HG02885 (cell line): Measurements from ENCODE around the gene CIZ1.
"Not testable (repeated sequence)": the region's sequence is repeated elsewhere in the genome, so short reads cannot be mapped to it uniquely, and the experiment has no call there.

Experiments
- ATAC-seq: cut with Tn5 transposase; IDR thresholded peaks from one replicate; pipeline ENCODE4 v1.9.1; 2021; ENCODE audit warnings: mild to moderate bottlenecking; ENCODE audit not compliant: unreplicated experiment, poor library complexity

The CIZ1 gene

DNA sequence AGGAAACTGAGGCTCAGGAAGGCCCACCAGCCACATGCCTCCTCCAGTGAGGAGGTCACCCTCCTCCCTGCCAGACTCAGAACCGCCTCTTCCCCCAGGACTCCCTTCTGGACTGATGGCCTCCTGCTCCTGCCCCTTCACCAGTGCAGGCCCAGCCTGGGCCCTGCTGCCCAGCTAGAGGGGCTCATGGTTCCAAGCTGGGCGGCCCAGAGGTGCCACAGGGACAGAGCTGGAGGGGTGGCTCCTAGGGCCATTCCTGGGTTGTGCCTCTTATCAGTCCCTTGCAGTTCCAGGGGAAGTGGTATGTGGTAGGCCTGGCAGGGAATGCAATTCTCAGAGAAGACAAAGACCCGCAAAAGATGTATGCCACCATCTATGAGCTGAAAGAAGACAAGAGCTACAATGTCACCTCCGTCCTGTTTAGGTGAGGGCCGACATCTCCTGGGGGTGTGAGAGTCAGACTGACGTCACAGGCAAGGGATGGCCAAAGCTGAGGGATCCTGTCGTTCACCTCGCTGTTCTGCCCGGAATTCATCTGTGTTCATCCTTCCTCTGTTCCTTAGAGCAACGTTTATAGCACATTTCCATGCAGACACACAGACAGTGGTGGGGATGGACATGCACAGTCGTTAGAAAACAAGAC lies 41.3 kb downstream of the CIZ1 start:
- no peak for ATAC-seq

DNA sequence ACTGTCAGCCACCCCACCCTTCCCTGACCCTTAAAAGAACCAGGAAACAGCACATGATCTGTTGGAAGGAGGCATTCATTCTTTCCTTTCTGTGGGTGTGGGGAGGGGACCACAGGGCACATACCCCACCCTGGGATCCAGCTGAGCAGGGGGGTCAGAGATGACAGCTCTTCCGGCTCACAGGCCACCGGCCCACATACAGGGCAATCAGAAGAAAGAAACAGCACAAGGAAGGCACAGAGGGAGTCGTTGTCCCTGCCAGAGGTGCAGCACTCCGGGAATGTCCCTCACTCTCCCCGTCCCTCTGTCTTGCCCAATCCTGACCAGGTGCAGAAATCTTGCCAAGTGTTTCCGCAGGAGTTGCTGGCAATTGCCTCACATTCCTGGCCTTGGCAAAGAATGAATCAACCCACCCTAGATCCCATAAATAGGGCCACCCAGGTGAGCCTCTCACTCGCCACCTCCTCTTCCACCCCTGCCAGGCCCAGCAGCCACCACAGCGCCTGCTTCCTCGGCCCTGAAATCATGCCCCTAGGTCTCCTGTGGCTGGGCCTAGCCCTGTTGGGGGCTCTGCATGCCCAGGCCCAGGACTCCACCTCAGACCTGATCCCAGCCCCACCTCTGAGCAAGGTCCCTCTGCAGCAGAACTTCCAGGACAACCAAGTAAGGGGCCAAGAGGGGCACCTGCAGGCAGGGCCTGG lies 42.2 kb downstream of the CIZ1 start, which contains the start of gene LCN2:
Gene LCN2, plus strand, starts transcription at position 453 of the 701 bp plus-strand sequence. Its CDS starts 73 bp downstream, at position 526.
- no peak for ATAC-seq

DNA sequence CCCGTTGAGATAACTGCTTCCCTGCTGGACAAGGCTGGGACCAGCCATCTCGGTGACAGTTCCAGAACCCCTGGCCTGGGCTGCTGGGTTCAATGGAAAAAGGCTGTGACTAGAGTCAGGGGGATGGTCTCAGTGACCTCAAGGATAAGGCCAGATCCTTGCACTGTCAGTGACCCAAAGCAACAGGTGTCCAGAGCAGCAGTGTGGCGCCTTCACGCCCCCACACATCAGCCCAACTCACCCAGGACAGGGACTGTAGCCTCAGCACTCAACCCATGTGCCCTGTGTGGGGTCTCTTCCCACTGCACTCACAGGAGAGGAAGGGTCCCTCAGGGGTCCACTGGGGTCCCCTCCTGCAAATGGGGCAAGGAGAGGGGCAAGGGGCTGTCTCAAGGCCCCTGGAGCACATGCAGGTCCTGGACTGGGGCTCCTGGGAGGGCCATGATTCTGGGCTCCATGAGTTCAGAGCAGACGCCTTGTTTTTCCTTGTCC lies 42.8 kb downstream of the CIZ1 start:
- no peak for ATAC-seq

DNA sequence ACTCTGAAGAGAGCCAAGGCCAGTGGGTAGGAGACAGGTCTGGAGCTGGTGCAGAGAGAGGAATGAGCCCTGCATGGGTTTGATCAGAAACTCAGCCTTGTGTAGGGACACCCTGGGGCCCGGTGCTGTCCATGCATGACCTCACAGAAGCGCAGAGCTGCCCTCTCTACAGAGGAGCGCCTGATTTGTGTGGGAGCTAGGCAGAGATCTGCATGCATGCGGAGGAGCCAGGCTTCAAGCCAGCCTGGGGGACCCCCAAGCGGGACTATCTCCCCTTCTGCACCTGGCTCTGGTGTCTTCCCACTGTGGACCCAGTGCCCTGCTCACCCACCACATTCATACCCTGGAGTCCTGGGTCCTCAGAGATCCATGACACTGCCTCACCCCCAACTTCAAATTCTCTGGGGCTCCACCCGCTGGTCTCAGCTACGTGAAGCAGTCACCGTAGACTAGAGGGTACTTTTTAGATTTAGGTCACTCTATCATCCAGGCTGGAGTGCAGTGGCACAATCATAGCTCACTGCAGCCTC lies 44.7 kb downstream of the CIZ1 start:
- ATAC-seq = no peak

GRCh38 chr9:128145951-128146351 lies 45.4 kb downstream of the CIZ1 start:
- no peak for ATAC-seq

- ATAC-seq = no peak
These were observed 45.8 kb downstream of the CIZ1 start for GRCh38 chr9:128145536-128145935.

DNA sequence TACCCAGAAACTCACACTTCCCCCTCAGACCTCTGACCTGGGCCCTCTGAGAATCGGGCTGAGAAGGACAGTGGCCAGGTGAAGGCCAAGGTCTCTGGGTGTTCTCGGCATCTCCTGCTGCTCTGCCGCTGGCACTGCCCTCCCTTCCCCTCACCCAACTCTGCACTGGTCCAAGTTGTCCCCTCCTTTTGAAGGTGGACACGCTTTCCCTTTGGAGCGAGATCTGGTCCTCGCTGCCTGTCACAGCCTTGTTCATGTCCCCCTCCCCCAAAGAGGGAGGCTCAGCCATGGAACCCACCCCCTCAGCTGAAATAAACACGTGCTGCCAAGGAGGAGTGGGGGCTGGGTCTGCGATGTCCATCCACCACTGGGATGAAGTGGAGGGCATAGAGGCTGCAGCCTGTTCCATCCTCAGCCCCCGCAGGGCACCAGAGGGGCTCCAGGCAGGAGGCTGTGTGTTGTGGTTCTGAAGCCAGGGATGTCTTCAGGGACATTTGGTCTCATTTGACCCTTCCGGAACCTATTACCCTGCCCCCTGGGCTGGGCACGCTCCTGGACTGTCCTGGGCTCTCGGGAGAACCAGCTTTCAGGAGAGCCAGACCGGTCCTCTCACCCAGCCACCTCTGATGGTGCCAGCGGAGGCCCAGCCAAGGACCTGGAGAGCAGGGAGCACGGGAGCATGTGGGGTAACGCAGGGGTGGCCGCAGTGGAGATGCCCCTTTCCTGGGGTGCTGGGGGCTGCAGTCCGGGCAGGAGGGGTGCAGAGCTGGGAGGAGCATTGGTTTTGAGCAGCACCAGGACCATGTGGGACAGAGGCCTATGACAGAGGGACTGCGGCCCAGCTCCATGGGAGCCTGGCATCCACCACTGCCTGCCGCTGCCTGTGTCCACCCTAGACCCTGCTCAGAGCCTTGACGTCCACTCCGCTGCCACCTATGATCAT lies 46.9 kb downstream of the CIZ1 start:
- no peak for ATAC-seq

DNA sequence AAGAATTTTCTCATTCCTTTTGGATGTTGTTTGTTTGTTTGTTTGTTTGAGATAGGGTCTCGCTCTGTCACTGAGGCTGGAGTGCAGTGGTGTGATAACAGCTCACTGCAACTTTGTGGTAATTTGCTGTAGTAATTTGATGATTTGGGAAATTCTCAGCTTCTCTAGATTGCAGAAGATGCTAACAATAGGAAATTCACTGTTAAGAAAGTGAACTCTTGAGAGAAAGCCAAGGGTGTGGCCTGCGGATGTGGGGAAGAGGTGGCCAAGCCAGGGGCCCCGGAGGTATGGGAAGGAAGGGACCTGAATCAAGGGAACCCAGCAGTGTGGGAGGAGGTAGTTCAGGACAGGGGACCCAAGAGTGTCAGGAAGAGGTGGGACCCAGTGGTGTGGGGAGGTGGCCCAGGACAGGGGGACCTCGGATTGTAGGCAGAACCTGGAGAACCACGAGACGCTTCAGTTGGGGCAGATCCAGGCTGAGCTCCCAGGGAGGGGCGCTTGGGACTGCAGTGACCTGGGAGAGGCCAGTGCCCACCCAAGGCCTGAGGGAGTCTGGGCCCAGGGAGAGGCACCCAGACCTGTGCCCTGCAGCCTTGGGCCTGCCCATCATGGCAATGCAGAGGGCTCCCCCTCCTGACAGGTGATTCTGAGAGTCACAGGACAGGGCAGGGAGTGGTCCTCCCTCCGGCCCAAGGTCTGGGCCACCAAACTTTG lies 47.7 kb downstream of the CIZ1 start:
- no peak for ATAC-seq

DNA sequence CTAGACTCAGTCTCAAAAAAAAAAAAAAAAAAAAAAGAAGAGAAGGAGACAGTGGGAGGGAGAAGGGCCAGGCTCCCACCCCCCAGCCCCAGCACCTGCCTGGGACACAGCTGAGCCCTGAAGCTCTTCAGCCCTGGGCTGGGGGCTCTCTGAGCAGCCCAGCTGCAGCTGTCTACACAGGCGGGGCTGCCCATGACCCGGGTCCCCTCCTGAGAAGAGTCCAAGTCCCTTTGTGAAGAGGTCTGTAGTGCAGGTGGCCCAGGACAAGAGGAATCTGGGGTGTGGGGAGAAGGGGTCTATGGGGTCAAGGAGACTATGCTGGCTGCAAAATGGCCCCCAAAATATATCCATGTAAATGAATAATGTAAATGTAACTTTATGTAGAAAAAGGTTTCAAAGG lies 48.8 kb downstream of the CIZ1 start:
- ATAC-seq = no peak

DNA sequence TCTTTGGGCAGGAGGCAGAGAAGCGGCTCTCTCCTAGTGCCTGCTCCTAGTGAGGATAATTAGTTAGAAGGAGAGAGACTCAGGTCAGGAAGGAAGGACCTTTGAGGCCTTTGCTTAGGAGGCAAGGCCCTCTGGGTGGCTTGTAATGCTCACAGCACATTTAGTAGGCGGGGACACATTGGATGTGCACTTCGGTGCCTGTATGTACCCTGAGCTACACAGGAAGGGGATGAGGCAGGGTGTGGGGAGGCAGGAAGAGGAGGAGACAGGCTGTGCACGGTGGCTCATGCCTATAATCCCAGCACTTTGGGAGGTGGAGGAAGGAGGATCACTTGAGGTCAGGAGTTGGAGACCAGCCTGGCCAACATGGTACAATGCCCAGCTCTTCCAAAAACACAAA lies 49.3 kb downstream of the CIZ1 start:
- ATAC-seq = no peak

GRCh38 chr9:128141604-128142003 lies 49.8 kb downstream of the CIZ1 start:
- ATAC-seq = no peak

DNA sequence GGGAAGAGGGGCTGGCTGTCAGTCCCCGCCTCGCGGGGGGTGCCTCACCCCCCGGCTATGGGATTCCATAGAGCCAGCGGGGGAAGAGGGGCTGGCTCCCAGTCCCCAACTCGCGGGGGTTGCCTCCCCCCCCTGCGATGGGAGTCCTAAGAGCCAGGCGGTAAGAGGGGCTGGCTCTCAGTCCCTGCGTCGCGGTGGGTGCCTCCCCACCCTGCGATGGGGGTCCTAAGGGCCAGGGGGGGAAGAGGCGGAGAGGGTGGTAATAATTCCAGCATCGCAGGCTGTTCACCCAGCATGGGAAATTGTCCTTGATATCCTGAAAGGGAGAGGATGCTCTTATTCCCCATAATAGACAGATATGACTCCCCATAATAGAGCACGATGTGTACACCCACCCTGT lies 51.8 kb downstream of the CIZ1 start:
- ATAC-seq = no peak

GRCh38 chr9:128138001-128138400 lies 53.4 kb downstream of the CIZ1 start:
- ATAC-seq = no peak

DNA sequence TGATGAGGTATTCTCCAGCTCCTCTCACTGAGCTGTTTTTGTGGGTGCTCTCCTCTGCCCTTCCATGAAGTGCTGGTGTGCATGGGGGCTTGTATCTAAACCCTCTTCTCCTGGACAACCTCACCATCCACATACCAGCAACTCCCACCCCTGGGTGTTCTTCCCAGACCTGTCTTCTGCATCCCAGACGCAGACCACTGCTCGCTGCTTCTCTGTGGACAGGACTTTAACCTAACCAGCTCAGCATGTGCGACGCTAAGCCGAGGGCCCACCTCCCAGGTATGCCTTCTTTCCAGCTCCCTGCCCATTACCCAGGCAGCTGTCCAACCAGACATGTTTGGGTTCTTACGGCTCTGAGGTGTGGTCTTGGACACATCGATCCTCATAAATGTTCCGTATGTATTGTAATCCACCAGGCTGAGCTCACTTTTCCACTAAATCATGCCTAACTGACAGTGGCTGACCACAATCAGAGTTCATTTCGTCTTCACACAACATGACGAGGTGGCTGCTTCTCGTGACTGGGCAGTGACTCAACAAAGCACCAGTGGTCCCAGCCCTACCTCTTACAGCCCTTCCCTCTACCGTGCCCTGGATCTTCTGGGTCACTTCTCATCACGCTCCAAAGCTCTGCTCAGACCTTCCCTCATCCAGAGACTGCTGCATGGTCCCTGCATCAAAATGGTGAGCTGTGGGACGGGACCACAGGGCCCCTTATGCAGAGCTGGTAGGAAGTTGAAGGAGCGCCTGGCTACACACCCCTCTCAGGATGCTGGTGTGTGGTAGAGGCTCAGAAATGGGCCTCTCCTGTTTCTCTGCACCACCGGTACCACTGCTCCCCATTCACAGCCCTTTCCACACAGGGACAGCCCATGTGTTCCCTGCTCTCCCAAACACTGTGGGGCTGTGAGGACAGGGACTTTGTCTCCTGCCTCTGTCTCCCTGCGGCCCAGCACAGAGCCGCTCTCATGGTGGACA lies 54.3 kb downstream of the CIZ1 start:
- no peak for ATAC-seq

- not testable (repeated sequence) for ATAC-seq
These were observed 55.8 kb downstream of the CIZ1 start for GRCh38 chr9:128135561-128135960.

- ATAC-seq = not testable (repeated sequence)
These were observed 59.2 kb downstream of the CIZ1 start for GRCh38 chr9:128132139-128132538.

DNA sequence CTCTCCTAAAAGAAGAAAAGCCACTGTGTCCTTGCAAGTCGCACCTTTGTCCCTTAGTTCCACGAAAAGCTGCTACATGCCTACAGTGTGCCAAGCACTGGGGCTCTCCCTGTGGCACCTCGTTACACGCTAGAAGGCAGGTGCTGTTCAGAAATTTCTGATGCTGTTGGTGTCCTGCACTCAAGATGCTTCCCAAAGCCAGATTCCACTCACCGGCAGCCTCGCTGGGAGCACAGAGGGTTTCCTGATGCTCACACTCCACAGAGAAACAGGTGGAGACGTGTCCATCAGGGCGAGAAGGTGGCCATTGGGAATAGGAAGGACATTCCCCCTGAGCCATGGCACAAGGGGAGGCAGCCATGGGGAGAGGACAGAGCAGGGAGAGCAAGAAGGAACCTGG lies 60.0 kb downstream of the CIZ1 start:
- not testable (repeated sequence) for ATAC-seq

DNA sequence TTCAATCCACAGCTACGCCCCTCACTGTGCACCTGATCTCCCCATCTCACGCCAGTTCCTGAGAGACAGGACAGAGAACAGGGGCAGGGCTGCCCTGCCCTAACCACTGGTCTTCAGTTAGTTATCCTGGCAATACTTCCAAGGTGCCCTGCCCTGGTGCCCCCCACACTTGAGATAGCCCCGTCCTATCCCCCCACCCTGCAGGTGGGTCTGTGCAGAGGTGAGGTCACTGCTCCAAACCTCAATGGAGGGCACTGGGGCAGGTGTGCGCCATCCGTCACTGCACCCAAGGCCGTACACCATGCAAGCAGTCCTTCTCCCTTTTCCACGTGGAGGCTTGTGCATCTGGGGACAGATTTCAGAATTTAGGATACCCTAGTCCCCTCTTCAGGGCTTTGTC lies 60.7 kb downstream of the CIZ1 start:
- not testable (repeated sequence) for ATAC-seq
